ENCODE data around the gene ZNF277.

ZNF277 gene

DNA sequence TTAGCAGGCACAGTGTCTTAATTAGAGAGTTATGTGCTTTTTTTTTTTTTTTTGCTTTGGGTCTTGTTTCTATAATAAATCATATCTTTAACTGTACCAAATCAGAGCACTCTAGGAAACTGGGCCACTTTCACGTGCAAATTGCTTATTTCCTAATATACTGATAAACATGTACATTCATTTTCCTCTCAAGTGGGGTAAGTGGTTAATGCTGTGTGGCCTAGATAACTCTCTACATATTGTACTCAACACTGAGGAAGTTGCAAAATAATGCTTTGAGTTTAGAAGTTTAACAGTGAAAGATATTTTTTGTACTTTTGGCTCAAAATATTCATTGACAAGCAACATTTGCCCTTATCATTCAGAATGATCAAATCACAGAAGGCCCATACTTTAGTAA lies 127.9 kb downstream of the ZNF277 start:
- Histone ChIP-seq H3K9me2 (replicated peaks; ENCODE audit: insufficient read depth, low read length) (no peaks in the 10 kb centered on the region), H2AFZ (ENCODE audit: low read depth, low read length, severe bottlenecking) (no peak overlapping the region), H3K4me2 (ENCODE audit: low read depth, low read length, poor library complexity, severe bottlenecking) (no peak overlapping the region), H3K36me3 (ENCODE audit: low read length) (no peaks in the 10 kb centered on the region), H4K20me1 (ENCODE audit: low read depth, low read length) (no peaks in the 10 kb centered on the region), H3F3A (ENCODE audit: insufficient read depth) (no peaks in the 10 kb centered on the region), H3K9ac (ENCODE audit: low read length) (no peak overlapping the region), H3K4me3 (ENCODE audit: insufficient read depth, low read length, poor library complexity, severe bottlenecking) (no peak overlapping the region), H3K27me3 (ENCODE audit: low read length) (no peaks in the 10 kb centered on the region), H3K79me2 (ENCODE audit: insufficient read depth, low read length) (no peaks in the 10 kb centered on the region), H3K9me3 (ENCODE audit: insufficient read depth, low read length) (no peaks in the 10 kb centered on the region), H3K27ac (ENCODE audit: low read depth, low read length) (no peak overlapping the region)
- no peak for TF ChIP-seq CTCF (IDR thresholded peaks at IDR 0.05; ENCODE audit: insufficient read depth, low read length, poor library complexity, severe bottlenecking)
- no peak for TF ChIP-seq EZH2phosphoT487 (conservative IDR thresholded peaks at IDR 0.05; ENCODE audit: low read length)

- H3K79me2 ChIP-seq (ENCODE audit: insufficient read depth, low read length), result no peaks in the 10 kb centered on the region
- H3K4me2 ChIP-seq (ENCODE audit: low read depth, low read length, poor library complexity, severe bottlenecking), result no peak overlapping the region
- H3K9me3 ChIP-seq (ENCODE audit: insufficient read depth, low read length), result no peaks in the 10 kb centered on the region
- no peak overlapping the region for H3K9ac ChIP-seq (ENCODE audit: low read length)
- no peak overlapping the region for H2AFZ ChIP-seq (ENCODE audit: low read depth, low read length, severe bottlenecking)
- H4K20me1 ChIP-seq (ENCODE audit: low read depth, low read length), result no peaks in the 10 kb centered on the region
- no peak overlapping the region for H3K4me3 ChIP-seq (ENCODE audit: insufficient read depth, low read length, poor library complexity, severe bottlenecking)
- no peaks in the 10 kb centered on the region for H3F3A ChIP-seq (ENCODE audit: insufficient read depth)
- H3K9me2 ChIP-seq (replicated peaks; ENCODE audit: insufficient read depth, low read length), result no peaks in the 10 kb centered on the region
- no peak overlapping the region for H3K27ac ChIP-seq (ENCODE audit: low read depth, low read length)
- no peaks in the 10 kb centered on the region; the same call in 1 of the 2 replicates for H3K36me3 ChIP-seq (ENCODE audit: low read length)
- TF ChIP-seq EZH2phosphoT487 (conservative IDR thresholded peaks at IDR 0.05; ENCODE audit: low read length) (no peak), CTCF (IDR thresholded peaks at IDR 0.05; ENCODE audit: insufficient read depth, low read length, poor library complexity, severe bottlenecking) (no peak)
- no peaks in the 10 kb centered on the region for H3K27me3 ChIP-seq (ENCODE audit: low read length)
These were observed 129.8 kb downstream of the ZNF277 start for GRCh38 chr7:112336261-112336660.

GRCh38 chr7:112336936-112337576 lies 130.6 kb downstream of the ZNF277 start:
- no peak overlapping the region for H3K9ac ChIP-seq (ENCODE audit: low read length)
- TF ChIP-seq CTCF (IDR thresholded peaks at IDR 0.05; ENCODE audit: insufficient read depth, low read length, poor library complexity, severe bottlenecking), result no peak
- TF ChIP-seq EZH2phosphoT487 (conservative IDR thresholded peaks at IDR 0.05; ENCODE audit: low read length), result no peak

More at GRCh38 chr7:112336936-112337576, 130.6 kb downstream of the ZNF277 start:
- Histone ChIP-seq H3K27ac (ENCODE audit: low read depth, low read length) (no peak overlapping the region), H3K79me2 (ENCODE audit: insufficient read depth, low read length) (no peaks in the 10 kb centered on the region), H2AFZ (ENCODE audit: low read depth, low read length, severe bottlenecking) (no peak overlapping the region), H3K9me2 (replicated peaks; ENCODE audit: insufficient read depth, low read length) (no peaks in the 10 kb centered on the region), H3K27me3 (ENCODE audit: low read length) (no peaks in the 10 kb centered on the region), H3K4me2 (ENCODE audit: low read depth, low read length, poor library complexity, severe bottlenecking) (no peak overlapping the region), H4K20me1 (ENCODE audit: low read depth, low read length) (no peaks in the 10 kb centered on the region), H3F3A (ENCODE audit: insufficient read depth) (no peaks in the 10 kb centered on the region), H3K9me3 (ENCODE audit: insufficient read depth, low read length) (no peaks in the 10 kb centered on the region), H3K4me3 (ENCODE audit: insufficient read depth, low read length, poor library complexity, severe bottlenecking) (no peak overlapping the region), H3K36me3 (ENCODE audit: low read length) (peaks cover 3% of the 10 kb centered on the region; the same call in 1 of the 2 replicates)
